Ectodermal cell (in vitro differentiated cells): ENCODE measurements around the gene ACSBG1.

ENCODE experiments used
- H3K27ac ChIP-seq: 2 replicates; pipeline ENCODE4 v1.7.0; 2013; ENCODE audit warnings: mild to moderate bottlenecking, low read depth, low read length; ENCODE audit not compliant: insufficient read depth, poor library complexity, severe bottlenecking
- H3K27me3 ChIP-seq: 2 replicates; pipeline ENCODE4 v1.7.0; 2013; ENCODE audit warnings: mild to moderate bottlenecking, low read length; ENCODE audit not compliant: insufficient read depth, control insufficient read depth, poor library complexity, severe bottlenecking
- H3K36me3 ChIP-seq: one replicate; pipeline ENCODE4 v1.7.0; 2013; ENCODE audit warnings: low read length; ENCODE audit not compliant: control insufficient read depth, insufficient read depth
- H3K4me1 ChIP-seq: one replicate; pipeline ENCODE4 v1.7.0; 2013; ENCODE audit warnings: low read length; ENCODE audit not compliant: control insufficient read depth, insufficient read depth
- H3K4me3 ChIP-seq: 2 replicates; pipeline ENCODE4 v1.7.0; 2013; ENCODE audit warnings: low read depth, low read length, control low read depth; ENCODE audit not compliant: insufficient read depth
- H3K9me3 ChIP-seq: 2 replicates; pipeline ENCODE4 v1.7.0; 2013; ENCODE audit warnings: mild to moderate bottlenecking, low read length, moderate library complexity; ENCODE audit not compliant: control insufficient read depth
- WGBS, 2 experiments: methylation state at CpG; one replicate each; pipeline ENCODE4 v1.1.7; 2013; ENCODE audit warnings: missing lambda C conversion rate in 2 of 2; 5-methylcytosine and 5-hydroxymethylcytosine counted together

ACSBG1 gene

DNA sequence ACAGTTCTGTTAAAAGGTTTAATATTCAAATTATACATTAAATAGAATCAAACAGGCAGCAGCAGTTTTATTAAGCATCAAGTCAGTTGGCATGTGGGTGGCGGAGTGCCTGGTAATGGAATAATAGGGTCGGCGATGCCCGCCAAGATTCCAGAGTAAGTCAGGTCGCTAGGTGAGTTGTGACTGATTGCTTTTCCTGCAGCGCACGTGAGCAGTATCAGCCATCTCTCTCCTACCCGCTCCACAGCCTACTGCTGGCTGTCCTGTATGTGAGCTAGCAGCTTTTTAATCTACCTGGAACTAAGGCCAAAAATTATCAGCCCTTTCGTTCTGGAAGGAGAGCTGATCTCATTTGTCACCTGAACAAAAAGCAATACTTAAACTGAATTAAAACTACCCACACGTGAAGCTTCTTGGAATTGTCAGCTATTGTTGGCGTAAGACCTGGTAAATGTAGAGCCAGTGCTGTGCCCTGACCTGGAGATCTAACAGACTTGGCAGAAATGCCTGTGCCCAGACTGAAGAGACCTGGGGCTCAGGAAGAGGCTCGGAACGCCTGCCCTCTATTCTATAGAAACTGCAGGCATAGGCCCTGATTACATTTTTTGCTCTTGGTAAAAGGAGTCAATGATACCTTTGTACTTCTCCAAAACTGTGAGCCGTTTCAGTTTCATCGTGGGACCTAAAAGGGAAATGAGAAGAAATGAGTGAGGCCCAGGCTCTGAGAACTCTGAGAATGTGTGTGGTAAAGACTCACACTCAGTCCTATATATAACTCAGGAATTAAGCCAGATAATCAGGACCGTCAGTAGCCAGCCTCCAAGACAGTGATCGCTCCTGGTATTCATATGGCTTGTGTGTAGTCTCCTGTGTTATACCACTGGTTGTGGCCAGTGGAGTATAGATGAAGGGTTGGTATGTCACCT lies 63.3 kb downstream of the ACSBG1 start:
- H3K36me3 ChIP-seq: no peaks in the 10 kb centered on the region
- no peaks in the 10 kb centered on the region for H3K9me3 ChIP-seq
- H3K27ac ChIP-seq: no peak overlapping the region
- H3K4me3 ChIP-seq: no peak overlapping the region
- no peaks in the 10 kb centered on the region for H3K4me1 ChIP-seq
- H3K27me3 ChIP-seq: no peaks in the 10 kb centered on the region
- WGBS, 2 experiments: 94% methylated on average over 17 of the region's 17 CpGs

DNA sequence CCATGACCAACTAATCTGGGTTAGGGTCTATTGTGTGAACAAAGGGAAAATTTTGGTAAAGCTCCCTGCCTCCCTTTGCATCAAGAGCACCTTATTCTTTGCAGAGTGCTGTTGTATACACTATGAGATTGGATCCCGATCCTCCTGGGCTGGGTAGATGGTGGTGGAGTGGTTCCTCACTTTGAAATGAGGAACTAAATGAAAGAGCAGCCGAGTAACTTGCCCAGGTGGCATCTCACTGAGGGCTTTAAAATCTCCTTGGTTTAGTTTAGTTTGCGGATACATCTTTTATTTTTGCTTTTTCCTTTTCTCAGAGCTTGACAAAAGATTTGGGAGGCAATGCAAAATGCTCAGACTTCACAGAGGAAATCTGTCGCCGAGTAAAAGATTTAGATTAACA lies 65.8 kb downstream of the ACSBG1 start:
- H3K36me3 ChIP-seq: peaks cover 5% of the 10 kb centered on the region
- H3K4me3 ChIP-seq: no peak overlapping the region
- H3K27me3 ChIP-seq: no peaks in the 10 kb centered on the region
- H3K4me1 ChIP-seq: no peaks in the 10 kb centered on the region
- H3K27ac ChIP-seq: no peak overlapping the region
- no peaks in the 10 kb centered on the region for H3K9me3 ChIP-seq
- WGBS, 2 experiments: 93 to 99% methylated on average over 5 of the region's 5 CpGs

DNA sequence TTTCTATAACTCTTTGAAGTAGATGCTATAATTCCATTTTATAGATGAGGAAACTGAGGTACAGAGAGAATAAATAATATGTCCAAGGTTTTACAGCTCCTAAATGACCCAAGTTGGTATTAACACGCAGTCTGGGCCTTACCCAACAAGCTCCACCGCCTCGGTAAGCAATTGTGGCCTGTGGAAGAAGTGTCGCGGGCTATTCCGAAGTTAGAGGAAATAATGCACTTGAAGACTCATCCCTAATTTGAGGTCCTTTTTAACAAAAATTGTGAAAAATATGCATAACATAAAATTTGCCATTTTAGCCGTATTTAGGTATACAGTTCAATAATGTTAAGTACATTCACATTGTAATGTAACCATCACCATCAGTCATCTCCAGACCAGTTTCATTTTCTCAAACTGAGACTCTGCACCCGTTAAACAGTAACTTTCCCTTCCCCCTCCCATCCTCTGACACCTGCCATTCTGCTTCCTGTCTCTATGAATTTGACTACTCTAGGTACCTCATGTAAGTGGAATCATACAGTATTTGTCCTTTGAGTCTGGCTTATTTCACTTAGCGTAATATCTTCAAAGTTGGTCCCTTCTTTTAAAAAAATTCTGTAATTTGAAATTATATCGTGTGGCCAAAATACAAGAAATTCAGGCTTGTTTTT lies 67.0 kb downstream of the ACSBG1 start:
- Histone ChIP-seq H3K4me3 (no peak overlapping the region), H3K4me1 (no peaks in the 10 kb centered on the region), H3K9me3 (no peaks in the 10 kb centered on the region), H3K27me3 (no peaks in the 10 kb centered on the region), H3K36me3 (peaks cover 5% of the 10 kb centered on the region), H3K27ac (no peak overlapping the region)
- 93 to 96% methylated on average over 10 of the region's 10 CpGs for WGBS, 2 experiments

- Histone ChIP-seq H3K36me3 (peaks cover 5% of the 10 kb centered on the region), H3K9me3 (no peaks in the 10 kb centered on the region), H3K27ac (no peak overlapping the region), H3K27me3 (no peaks in the 10 kb centered on the region), H3K4me3 (no peak overlapping the region), H3K4me1 (no peaks in the 10 kb centered on the region)
- 89 to 100% methylated on average over 2 of the region's 2 CpGs for WGBS, 2 experiments
Measured at GRCh38 chr15:78164010-78164409, 70.4 kb downstream of the ACSBG1 start.

- Histone ChIP-seq H3K9me3 (no peaks in the 10 kb centered on the region), H3K4me1 (no peaks in the 10 kb centered on the region), H3K36me3 (peaks cover 5% of the 10 kb centered on the region), H3K27ac (no peak overlapping the region), H3K27me3 (no peaks in the 10 kb centered on the region), H3K4me3 (no peak overlapping the region)
- 95% methylated on average over 13 of the region's 13 CpGs for WGBS, 2 experiments
Measured at GRCh38 chr15:78162038-78162437, 72.3 kb downstream of the ACSBG1 start.

GRCh38 chr15:78159395-78159794 lies 75.0 kb downstream of the ACSBG1 start:
- no peaks in the 10 kb centered on the region for H3K27me3 ChIP-seq
- H3K9me3 ChIP-seq: no peaks in the 10 kb centered on the region
- H3K36me3 ChIP-seq: no peaks in the 10 kb centered on the region
- 89 to 92% methylated on average over 3 of the region's 3 CpGs for WGBS, 2 experiments
- H3K27ac ChIP-seq: no peak overlapping the region
- no peaks in the 10 kb centered on the region for H3K4me1 ChIP-seq
- no peak overlapping the region for H3K4me3 ChIP-seq

DNA sequence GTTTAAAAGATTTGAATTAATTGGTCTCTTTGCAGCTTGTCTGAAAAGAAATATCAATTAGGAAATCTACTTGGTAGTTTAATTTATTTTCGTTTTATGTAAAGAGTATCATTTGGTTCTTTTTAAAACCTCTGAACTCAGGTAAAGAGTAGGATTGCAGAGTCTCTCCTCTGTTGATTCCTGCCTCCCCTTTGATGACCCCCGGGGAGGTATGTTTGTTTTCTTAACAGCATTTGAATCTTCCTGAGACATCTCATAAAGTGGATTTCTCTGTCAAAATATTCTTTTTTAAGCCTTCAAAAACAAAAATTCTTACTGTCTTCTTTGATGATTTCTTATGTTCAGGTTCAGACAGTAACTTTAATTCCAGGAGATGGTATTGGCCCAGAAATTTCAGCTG lies 77.2 kb downstream of the ACSBG1 start:
- Histone ChIP-seq H3K36me3 (no peaks in the 10 kb centered on the region), H3K27me3 (no peaks in the 10 kb centered on the region)
- WGBS, 2 experiments: 29 to 36% methylated on average over 2 of the region's 2 CpGs

GRCh38 chr15:78156653-78157052 lies 77.7 kb downstream of the ACSBG1 start:
- Histone ChIP-seq H3K4me3 (no peak overlapping the region), H3K36me3 (no peaks in the 10 kb centered on the region), H3K27me3 (no peaks in the 10 kb centered on the region), H3K27ac (no peak overlapping the region), H3K4me1 (no peaks in the 10 kb centered on the region), H3K9me3 (no peaks in the 10 kb centered on the region)
- 40% methylated on average over 1 of the region's 1 CpG; no CpG with 5 or more reads in 1 of the 2 experiments for WGBS, 2 experiments

More for the DNA sequence above, 77.2 kb downstream of the ACSBG1 start:
- Histone ChIP-seq H3K4me1 (no peaks in the 10 kb centered on the region), H3K4me3 (no peak overlapping the region), H3K27ac (no peak overlapping the region), H3K9me3 (no peaks in the 10 kb centered on the region)

DNA sequence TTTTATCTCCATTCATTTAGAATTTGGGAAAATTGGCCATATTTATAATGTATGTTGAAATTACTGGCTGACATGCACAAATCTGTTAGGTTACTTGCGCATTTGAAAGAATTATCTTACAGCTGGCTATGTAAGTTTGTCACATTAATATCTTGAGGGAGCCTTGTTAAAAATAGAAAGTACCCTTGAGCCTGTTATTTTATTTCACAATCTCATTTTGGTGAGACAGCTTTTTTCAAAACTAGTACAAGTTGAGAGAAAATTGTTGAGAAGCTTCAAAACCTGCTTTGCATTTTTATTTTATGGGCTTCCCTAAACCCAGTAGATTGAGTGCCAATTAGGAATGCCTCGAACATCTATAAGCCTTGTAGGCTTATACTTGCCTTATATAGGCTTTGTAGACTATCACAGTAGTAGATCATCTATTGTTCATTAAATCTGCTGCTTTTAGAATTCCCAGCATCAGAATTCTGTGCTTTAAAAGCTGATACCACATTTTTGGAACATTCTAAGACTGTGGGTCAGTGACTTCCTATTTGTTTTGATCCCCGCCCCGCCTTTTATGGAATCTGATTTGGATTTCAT lies 78.9 kb downstream of the ACSBG1 start:
- WGBS, 2 experiments: 92 to 95% methylated on average over 4 of the region's 4 CpGs
- Histone ChIP-seq H3K36me3 (no peaks in the 10 kb centered on the region), H3K4me1 (no peaks in the 10 kb centered on the region), H3K27me3 (peaks cover 7% of the 10 kb centered on the region), H3K4me3 (no peak overlapping the region), H3K27ac (no peak overlapping the region), H3K9me3 (no peaks in the 10 kb centered on the region)

GRCh38 chr15:78154955-78155354 lies 79.4 kb downstream of the ACSBG1 start:
- Histone ChIP-seq H3K4me3 (no peak overlapping the region), H3K4me1 (peaks cover 3% of the 10 kb centered on the region), H3K9me3 (no peaks in the 10 kb centered on the region), H3K27ac (no peak overlapping the region), H3K27me3 (peaks cover 12% of the 10 kb centered on the region), H3K36me3 (no peaks in the 10 kb centered on the region)
- WGBS, 2 experiments: 91 to 96% methylated on average over 1 to 2 of the region's 3 CpGs
